CD14-positive monocyte (primary cell): ENCODE data around the gene CRISP2. TPM values are rescaled to one million over a fixed set of nuclear protein-coding genes. Genes with fewer than 3 reads are reported as not detected.

ENCODE experiments used
- DNase-seq, 3 donors: peaks; one replicate each; pipeline ENCODE4 v3.0.0-alpha.2; 2011 to 2022
- H2AFZ ChIP-seq: 2 replicates; pipeline ENCODE4 v1.6.0; 2012; ENCODE audit warnings: mild to moderate bottlenecking, low read depth, low read length, inconsistent platforms; ENCODE audit not compliant: insufficient read depth, poor library complexity, severe bottlenecking
- H3K27ac ChIP-seq, 2 donors: 1 replicate in 1 of 2; 2 replicates in 1 of 2; pipeline ENCODE4 v1.5.1; 2012 to 2013; ENCODE audit warnings: low read length in 2 of 2, control low read depth in 1 of 2, inconsistent platforms in 1 of 2, low read depth in 1 of 2, mild to moderate bottlenecking in 1 of 2
- H3K27me3 ChIP-seq, 2 donors: one replicate each; pipeline versions ENCODE4 v1.6.0 to v1.6.1; 2011 to 2013; ENCODE audit warnings: low read length in 2 of 2; ENCODE audit not compliant: control insufficient read depth in 2 of 2, insufficient read depth in 2 of 2
- H3K36me3 ChIP-seq, 2 donors: replicated peaks in 1 of 2; 1 replicate in 1 of 2; 2 replicates in 1 of 2; pipeline versions ENCODE4 v1.5.1 to v1.6.1; 2012 to 2013; ENCODE audit warnings: low read length in 2 of 2, control low read depth in 1 of 2, inconsistent platforms in 1 of 2, mild to moderate bottlenecking in 1 of 2; ENCODE audit not compliant: insufficient read depth in 2 of 2, control insufficient read depth in 1 of 2
- H3K4me1 ChIP-seq, 2 donors: 1 replicate in 1 of 2; 2 replicates in 1 of 2; pipeline versions ENCODE4 v1.5.1 to v1.6.1; 2012 to 2013; ENCODE audit warnings: low read length in 2 of 2, control low read depth in 1 of 2, inconsistent platforms in 1 of 2, mild to moderate bottlenecking in 1 of 2, moderate library complexity in 1 of 2; ENCODE audit not compliant: insufficient read depth in 2 of 2, control insufficient read depth in 1 of 2
- H3K4me2 ChIP-seq: replicated peaks from 2 replicates; pipeline ENCODE3; 2012; ENCODE audit warnings: low read length, moderate library complexity, mild to moderate bottlenecking; ENCODE audit not compliant: poor library complexity, severe bottlenecking; ENCODE audit errors: extremely low read depth
- H3K4me3 ChIP-seq, 3 experiments: fragments of 200-600 bp in 1 of 3; sonication (generic) in 1 of 3; replicated peaks in 1 of 3; 1 replicate in 2 of 3; 2 replicates in 1 of 3; pipeline ENCODE4 v1.5.1; 2011 to 2013; ENCODE audit warnings: low read length in 3 of 3, mild to moderate bottlenecking in 3 of 3, control low read depth in 2 of 3, low read depth in 2 of 3, inconsistent platforms in 1 of 3, moderate library complexity in 1 of 3
- H3K79me2 ChIP-seq: 2 replicates; pipeline ENCODE4 v1.6.0; 2012; ENCODE audit warnings: mild to moderate bottlenecking, control low read depth, inconsistent platforms, low read length, moderate library complexity; ENCODE audit not compliant: insufficient read depth
- H3K9ac ChIP-seq: 2 replicates; pipeline ENCODE4 v1.6.0; 2017; ENCODE audit warnings: low read length, mild to moderate bottlenecking; ENCODE audit not compliant: insufficient read depth, poor library complexity, severe bottlenecking
- H3K9me3 ChIP-seq, 2 donors: replicated peaks in 1 of 2; 1 replicate in 1 of 2; 2 replicates in 1 of 2; pipeline versions ENCODE4 v1.5.1 to v1.6.1; 2012 to 2013; ENCODE audit warnings: low read length in 2 of 2, control low read depth in 1 of 2; ENCODE audit not compliant: control insufficient read depth in 1 of 2, insufficient read depth in 1 of 2
- H4K20me1 ChIP-seq: 2 replicates; pipeline ENCODE4 v1.6.0; 2012; ENCODE audit warnings: mild to moderate bottlenecking, low read length, control low read depth, moderate library complexity; ENCODE audit not compliant: insufficient read depth
- H3K27ac Mint-ChIP-seq, 7 donors: one replicate each; pipeline ENCODE4 v1.8.0; 2020; ENCODE audit warnings: mild to moderate bottlenecking in 7 of 7, mixed read lengths in 7 of 7, moderate library complexity in 6 of 7, inconsistent platforms in 2 of 7
- H3K27me3 Mint-ChIP-seq, 3 donors: one replicate each; pipeline ENCODE4 v1.8.0; 2021 to 2022; ENCODE audit warnings: low read depth in 3 of 3, mild to moderate bottlenecking in 3 of 3, mixed read lengths in 3 of 3, moderate library complexity in 3 of 3, inconsistent platforms in 1 of 3
- H3K36me3 Mint-ChIP-seq, 2 donors: one replicate each; pipeline ENCODE4 v1.8.0; 2020; ENCODE audit warnings: mixed read lengths in 2 of 2, inconsistent platforms in 1 of 2, mild to moderate bottlenecking in 1 of 2
- H3K4me1 Mint-ChIP-seq: one replicate; pipeline ENCODE4 v1.8.0; 2020; ENCODE audit warnings: mild to moderate bottlenecking, mixed read lengths
- H3K4me3 Mint-ChIP-seq, 2 donors: one replicate each; pipeline ENCODE4 v1.8.0; 2020; ENCODE audit warnings: mild to moderate bottlenecking in 2 of 2, mixed read lengths in 2 of 2, moderate library complexity in 1 of 2
- H3K9me3 Mint-ChIP-seq, 7 donors: one replicate each; pipeline ENCODE4 v1.8.0; 2020 to 2022; ENCODE audit warnings: mixed read lengths in 7 of 7, mild to moderate bottlenecking in 6 of 7, moderate library complexity in 6 of 7, inconsistent platforms in 2 of 7
- WGBS: methylation state at CpG from one replicate; pipeline ENCODE4 v1.1.5; 2013; ENCODE audit warnings: missing lambda C conversion rate; ENCODE audit not compliant: insufficient coverage; 5-methylcytosine and 5-hydroxymethylcytosine counted together
- intact Hi-C, 2 donors: fragments of 100-400 bp; cut with micrococcal nuclease; formaldehyde crosslinking; loops; one replicate each; pipeline versions ENCODE4 v1.15.0 to v1.15.1; 2023
- polyA plus RNA-seq, 3 donors: library from polyadenylated mRNA; depleted of rRNA in 1 of 3; unstranded in 2 of 3; stranded (reverse) in 1 of 3; fragments of 300-500 nt in 2 of 3; fragments of >200 nt in 1 of 3; fragmentation: Illumina TruSeq in 2 of 3; gene quantifications; 1 replicate in 2 of 3; 2 replicates in 1 of 3; pipeline ENCODE4 v1.2.3, GENCODE V29; 2012 to 2021
- TF ChIP-seq, protein P1 (sequence below): fragments of 200-600 bp; IDR thresholded peaks from one replicate; pipeline ENCODE4 v1.8.0; 2022; ENCODE audit warnings: antibody characterized with exemption, mild to moderate bottlenecking

CRISP2 gene
- polyA plus RNA-seq, 3 donors: not detected

DNA sequence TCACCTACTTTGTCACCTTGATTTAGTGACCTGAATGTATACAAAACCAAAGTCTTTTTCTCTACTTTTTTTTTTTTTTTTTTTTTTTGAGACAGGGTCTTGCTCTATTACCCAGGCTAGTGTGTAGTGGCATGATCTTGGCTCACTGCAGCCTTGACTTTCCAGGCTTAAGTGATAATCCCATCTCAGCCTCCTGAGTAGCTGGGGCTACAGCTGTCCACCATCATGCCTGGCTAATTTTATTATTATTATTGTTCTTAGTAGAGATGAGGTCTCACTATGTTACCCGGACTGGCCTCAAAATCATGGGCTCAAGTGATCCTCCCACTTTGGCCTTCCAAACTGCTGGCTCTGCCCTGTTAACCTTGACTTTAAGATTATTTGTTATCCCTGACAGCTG lies 37.5 kb downstream of the CRISP2 start:
- H2AFZ ChIP-seq: no peak overlapping the region
- Mint-ChIP-seq H3K27ac (no peak overlapping the region), H3K36me3 (no peaks in the 10 kb centered on the region), H3K4me1 (no peaks in the 10 kb centered on the region), H3K9me3 (peaks cover 0 to 17% (median 5%) of the 10 kb centered on the region in 7 donors), H3K27me3 (no peaks in the 10 kb centered on the region), H3K4me3 (no peak overlapping the region)
- intact Hi-C loops: no loop called here
- no peak overlapping the region for H3K27ac ChIP-seq
- 88% methylated on average over 1 of the region's 1 CpG for WGBS
- no peaks in the 10 kb centered on the region for H3K4me1 ChIP-seq
- no peaks in the 10 kb centered on the region for H3K27me3 ChIP-seq
- H3K79me2 ChIP-seq: no peaks in the 10 kb centered on the region
- no peak overlapping the region for H3K9ac ChIP-seq
- TF ChIP-seq, protein P1, sequence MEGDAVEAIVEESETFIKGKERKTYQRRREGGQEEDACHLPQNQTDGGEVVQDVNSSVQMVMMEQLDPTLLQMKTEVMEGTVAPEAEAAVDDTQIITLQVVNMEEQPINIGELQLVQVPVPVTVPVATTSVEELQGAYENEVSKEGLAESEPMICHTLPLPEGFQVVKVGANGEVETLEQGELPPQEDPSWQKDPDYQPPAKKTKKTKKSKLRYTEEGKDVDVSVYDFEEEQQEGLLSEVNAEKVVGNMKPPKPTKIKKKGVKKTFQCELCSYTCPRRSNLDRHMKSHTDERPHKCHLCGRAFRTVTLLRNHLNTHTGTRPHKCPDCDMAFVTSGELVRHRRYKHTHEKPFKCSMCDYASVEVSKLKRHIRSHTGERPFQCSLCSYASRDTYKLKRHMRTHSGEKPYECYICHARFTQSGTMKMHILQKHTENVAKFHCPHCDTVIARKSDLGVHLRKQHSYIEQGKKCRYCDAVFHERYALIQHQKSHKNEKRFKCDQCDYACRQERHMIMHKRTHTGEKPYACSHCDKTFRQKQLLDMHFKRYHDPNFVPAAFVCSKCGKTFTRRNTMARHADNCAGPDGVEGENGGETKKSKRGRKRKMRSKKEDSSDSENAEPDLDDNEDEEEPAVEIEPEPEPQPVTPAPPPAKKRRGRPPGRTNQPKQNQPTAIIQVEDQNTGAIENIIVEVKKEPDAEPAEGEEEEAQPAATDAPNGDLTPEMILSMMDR: no peak
- H4K20me1 ChIP-seq: no peaks in the 10 kb centered on the region
- H3K9me3 ChIP-seq: no peaks in the 10 kb centered on the region
- no peak for DNase-seq
- H3K4me3 ChIP-seq: no peak overlapping the region
- H3K4me2 ChIP-seq: no peak overlapping the region
- no peaks in the 10 kb centered on the region for H3K36me3 ChIP-seq

DNA sequence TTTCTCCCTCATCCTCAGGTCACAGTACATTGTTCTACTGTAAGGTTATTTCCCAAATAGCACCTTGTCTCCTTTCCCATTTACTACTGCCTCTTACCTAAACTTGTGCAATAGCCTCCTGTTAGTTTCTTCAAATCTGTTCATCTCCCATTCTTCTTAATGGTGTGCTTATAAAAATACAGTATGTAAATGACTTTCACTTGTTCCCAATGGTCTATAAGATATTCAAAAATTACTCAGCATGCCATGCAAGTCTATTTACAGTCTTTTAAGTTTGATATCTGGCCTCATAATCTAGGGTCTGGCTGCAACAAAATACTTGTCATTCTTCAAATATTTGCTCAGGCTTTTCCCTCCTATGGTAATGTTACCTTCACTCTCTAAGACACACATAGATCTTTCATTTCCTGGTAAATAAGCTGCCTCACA lies 45.2 kb downstream of the CRISP2 start:
- no peak overlapping the region for H3K27ac ChIP-seq
- Mint-ChIP-seq H3K4me3 (no peak overlapping the region), H3K27ac (no peak overlapping the region), H3K4me1 (peaks cover 5% of the 10 kb centered on the region), H3K9me3 (peaks cover 0 to 21% (median 3%) of the 10 kb centered on the region in 7 donors), H3K27me3 (peaks cover 0 to 2% (median 0%) of the 10 kb centered on the region in 3 donors), H3K36me3 (no peaks in the 10 kb centered on the region)
- H3K4me2 ChIP-seq: no peak overlapping the region
- H3K79me2 ChIP-seq: no peaks in the 10 kb centered on the region
- no peak overlapping the region for H2AFZ ChIP-seq
- no peak overlapping the region for H3K4me3 ChIP-seq
- H3K4me1 ChIP-seq: no peaks in the 10 kb centered on the region
- H3K27me3 ChIP-seq: no peaks in the 10 kb centered on the region
- intact Hi-C loops: no loop called here
- no peaks in the 10 kb centered on the region for H3K36me3 ChIP-seq
- TF ChIP-seq, protein P1: no peak
- H3K9ac ChIP-seq: no peak overlapping the region
- DNase-seq: no peak
- no peaks in the 10 kb centered on the region for H4K20me1 ChIP-seq
- H3K9me3 ChIP-seq: no peaks in the 10 kb centered on the region
